DOHH2 (cell line): ENCODE data around the gene VWA1.

ENCODE experiments used
- H3F3A ChIP-seq: fragments of 200-600 bp; sonication (generic), shearing (Covaris generic); 2 replicates; pipeline ENCODE4 v1.6.0; 2016; ENCODE audit warnings: antibody characterized with exemption, mild to moderate bottlenecking; ENCODE audit not compliant: control insufficient read depth, insufficient read depth
- H3K27ac ChIP-seq: fragments of 200-600 bp; sonication (generic); 2 replicates; pipeline ENCODE4 v1.5.1; 2014; ENCODE audit warnings: low read depth, mild to moderate bottlenecking, low read length, moderate library complexity
- H3K27me3 ChIP-seq: fragments of 200-600 bp; sonication (generic); 2 replicates; pipeline ENCODE4 v1.6.1; 2014; ENCODE audit warnings: mild to moderate bottlenecking, low read length, mixed read lengths; ENCODE audit not compliant: control insufficient read depth
- H3K36me3 ChIP-seq: fragments of 200-600 bp; sonication (generic); 2 replicates; pipeline ENCODE4 v1.6.1; 2014; ENCODE audit warnings: mild to moderate bottlenecking, low read length, moderate library complexity, mixed read lengths; ENCODE audit not compliant: control insufficient read depth
- H3K4me1 ChIP-seq: fragments of 200-600 bp; sonication (generic); 2 replicates; pipeline ENCODE4 v1.6.1; 2014; ENCODE audit warnings: mild to moderate bottlenecking, low read length, mixed read lengths; ENCODE audit not compliant: control insufficient read depth
- H3K4me2 ChIP-seq: fragments of 200-600 bp; sonication (generic); 2 replicates; pipeline ENCODE4 v1.6.0; 2014; ENCODE audit warnings: mild to moderate bottlenecking, low read length, moderate library complexity
- H3K4me3 ChIP-seq: fragments of 200-600 bp; sonication (generic); 2 replicates; pipeline ENCODE4 v1.5.1; 2014; ENCODE audit warnings: mild to moderate bottlenecking, low read length, mixed read lengths
- H3K79me2 ChIP-seq: fragments of 200-600 bp; sonication (generic); 2 replicates; pipeline ENCODE4 v1.6.1; 2014; ENCODE audit warnings: mild to moderate bottlenecking, low read length, mixed read lengths; ENCODE audit not compliant: control insufficient read depth
- H3K9me2 ChIP-seq: fragments of 200-600 bp; sonication (generic); replicated peaks from 2 replicates; pipeline ENCODE4 v1.6.1; 2014; ENCODE audit warnings: mild to moderate bottlenecking, low read length, mixed read lengths; ENCODE audit not compliant: control insufficient read depth
- H3K9me3 ChIP-seq: fragments of 200-600 bp; sonication (generic); 2 replicates; pipeline ENCODE4 v1.6.1; 2014; ENCODE audit warnings: antibody characterized with exemption, low read length, mixed read lengths; ENCODE audit not compliant: control insufficient read depth, insufficient read depth
- H4K20me1 ChIP-seq: fragments of 200-600 bp; sonication (generic); 2 replicates; pipeline ENCODE4 v1.6.0; 2014; ENCODE audit warnings: low read depth, mild to moderate bottlenecking, antibody characterized with exemption, low read length, moderate library complexity; ENCODE audit not compliant: control insufficient read depth, insufficient read depth
- EZH2phosphoT487 ChIP-seq: fragments of 200-600 bp; sonication (generic); IDR thresholded peaks from 2 replicates; pipeline ENCODE4 v1.6.1; 2017; ENCODE audit warnings: borderline replicate concordance, mild to moderate bottlenecking, antibody characterized with exemption, low read length, moderate library complexity, mixed read lengths
- TF ChIP-seq, protein P1 (sequence below): fragments of 200-600 bp; sonication (generic); IDR thresholded peaks from one replicate; pipeline ENCODE4 v1.5.1; 2014; ENCODE audit warnings: antibody characterized with exemption, mild to moderate bottlenecking, low read depth, low read length; ENCODE audit not compliant: poor library complexity, severe bottlenecking

The VWA1 gene

DNA sequence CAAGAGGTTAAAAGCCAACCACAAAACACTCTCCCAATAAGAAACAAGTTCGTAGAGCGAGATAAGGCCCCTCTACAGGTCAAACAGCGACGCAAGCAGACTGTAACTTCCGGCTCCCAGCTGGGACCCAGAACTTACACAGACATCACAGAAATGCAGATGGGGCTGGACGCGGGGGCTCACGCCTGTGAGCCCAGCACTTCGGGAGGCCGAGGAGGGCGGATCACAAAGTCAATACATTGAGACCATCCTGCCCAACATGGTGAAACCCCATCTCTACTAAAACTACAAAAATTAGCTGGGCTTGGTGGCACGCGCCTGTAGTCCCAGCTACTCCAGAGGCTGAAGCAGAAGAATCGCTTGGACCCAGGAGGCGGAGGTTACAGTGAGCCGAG is 47.4 kb upstream of the VWA1 start:
- no peaks in the 10 kb centered on the region for H3K4me1 ChIP-seq
- H3K9me3 ChIP-seq: no peaks in the 10 kb centered on the region
- H3K36me3 ChIP-seq: peaks cover 72% of the 10 kb centered on the region
- H3K4me2 ChIP-seq: no peak overlapping the region
- no peak overlapping the region for H3K27ac ChIP-seq
- H4K20me1 ChIP-seq: no peaks in the 10 kb centered on the region; the same call in 1 of the 2 replicates
- no peaks in the 10 kb centered on the region for H3F3A ChIP-seq
- H3K9me2 ChIP-seq: no peaks in the 10 kb centered on the region
- H3K4me3 ChIP-seq: no peak overlapping the region
- no peaks in the 10 kb centered on the region for H3K27me3 ChIP-seq
- H3K79me2 ChIP-seq: peaks cover 22% of the 10 kb centered on the region
- TF ChIP-seq, protein P1, sequence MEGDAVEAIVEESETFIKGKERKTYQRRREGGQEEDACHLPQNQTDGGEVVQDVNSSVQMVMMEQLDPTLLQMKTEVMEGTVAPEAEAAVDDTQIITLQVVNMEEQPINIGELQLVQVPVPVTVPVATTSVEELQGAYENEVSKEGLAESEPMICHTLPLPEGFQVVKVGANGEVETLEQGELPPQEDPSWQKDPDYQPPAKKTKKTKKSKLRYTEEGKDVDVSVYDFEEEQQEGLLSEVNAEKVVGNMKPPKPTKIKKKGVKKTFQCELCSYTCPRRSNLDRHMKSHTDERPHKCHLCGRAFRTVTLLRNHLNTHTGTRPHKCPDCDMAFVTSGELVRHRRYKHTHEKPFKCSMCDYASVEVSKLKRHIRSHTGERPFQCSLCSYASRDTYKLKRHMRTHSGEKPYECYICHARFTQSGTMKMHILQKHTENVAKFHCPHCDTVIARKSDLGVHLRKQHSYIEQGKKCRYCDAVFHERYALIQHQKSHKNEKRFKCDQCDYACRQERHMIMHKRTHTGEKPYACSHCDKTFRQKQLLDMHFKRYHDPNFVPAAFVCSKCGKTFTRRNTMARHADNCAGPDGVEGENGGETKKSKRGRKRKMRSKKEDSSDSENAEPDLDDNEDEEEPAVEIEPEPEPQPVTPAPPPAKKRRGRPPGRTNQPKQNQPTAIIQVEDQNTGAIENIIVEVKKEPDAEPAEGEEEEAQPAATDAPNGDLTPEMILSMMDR: no peak
- TF ChIP-seq EZH2phosphoT487: no peak

- H3K79me2 ChIP-seq: peaks cover 43% of the 10 kb centered on the region
- peaks cover 97% of the 10 kb centered on the region for H3K36me3 ChIP-seq
- peaks cover 3% of the 10 kb centered on the region for H4K20me1 ChIP-seq
- H3K4me3 ChIP-seq: no peak overlapping the region
- H3K4me1 ChIP-seq: no peaks in the 10 kb centered on the region
- H3F3A ChIP-seq: no peaks in the 10 kb centered on the region
- H3K27ac ChIP-seq: no peak overlapping the region
- TF ChIP-seq, protein P1: no peak
- no peak for TF ChIP-seq EZH2phosphoT487
- no peaks in the 10 kb centered on the region for H3K9me2 ChIP-seq
- H3K27me3 ChIP-seq: no peaks in the 10 kb centered on the region
- H3K9me3 ChIP-seq: no peaks in the 10 kb centered on the region
- no peak overlapping the region for H3K4me2 ChIP-seq
Measured at GRCh38 chr1:1390675-1391074, 44.8 kb upstream of the VWA1 start.

DNA sequence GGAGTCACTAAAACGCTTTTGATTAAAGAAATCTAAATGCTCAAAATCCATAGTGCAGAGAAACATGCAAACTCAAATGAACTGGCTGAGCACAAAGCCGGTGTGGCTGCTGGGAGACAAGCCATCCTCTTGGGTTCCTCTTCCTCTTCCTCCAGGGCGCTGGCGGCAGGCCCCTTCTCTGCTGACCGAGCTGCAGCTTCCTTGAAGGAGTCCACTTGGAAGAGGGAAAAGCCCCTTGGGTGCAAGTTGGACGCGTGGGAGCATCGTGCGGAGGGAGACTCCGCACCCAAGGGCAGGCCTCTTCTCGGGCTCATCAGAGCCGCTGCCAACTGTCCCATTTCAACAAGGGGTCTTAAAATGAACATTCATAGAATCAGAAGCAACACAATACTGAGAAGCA is 44.3 kb upstream of the VWA1 start:
- H3F3A ChIP-seq: no peaks in the 10 kb centered on the region

More for the DNA sequence above, 44.3 kb upstream of the VWA1 start:
- TF ChIP-seq, protein P1: no peak
- no peak for TF ChIP-seq EZH2phosphoT487
- Histone ChIP-seq H3K36me3 (peaks cover 97% of the 10 kb centered on the region), H3K79me2 (peaks cover 44% of the 10 kb centered on the region), H3K27ac (no peak overlapping the region), H3K4me3 (no peak overlapping the region), H3K4me1 (no peaks in the 10 kb centered on the region), H4K20me1 (peaks cover 3% of the 10 kb centered on the region), H3K27me3 (no peaks in the 10 kb centered on the region), H3K9me2 (no peaks in the 10 kb centered on the region), H3K9me3 (no peaks in the 10 kb centered on the region), H3K4me2 (no peak overlapping the region)
